Astrocyte (in vitro differentiated cells and primary cell): ENCODE results near the gene GAS6. TPM values are rescaled to one million over a fixed set of nuclear protein-coding genes. Genes with fewer than 3 reads are reported as not detected.

ENCODE experiments used
- DNase-seq: peaks from one replicate; pipeline ENCODE4 v3.0.0-alpha.2; 2010; ENCODE audit warnings: low read depth
- FAIRE-seq: peaks from 2 replicates; lab custom pipeline; 2011; peaks lifted over from hg19 to GRCh38; lab: Jason Lieb, UNC
- H2AFZ ChIP-seq: 2 replicates; pipeline ENCODE4 v1.6.0; 2012; ENCODE audit warnings: low read depth, low read length, inconsistent platforms
- H3K27ac ChIP-seq: 2 replicates; pipeline ENCODE4 v1.5.1; 2011; ENCODE audit warnings: low read depth, low read length, inconsistent platforms
- H3K27me3 ChIP-seq: 2 replicates; pipeline ENCODE4 v1.6.0; 2011; ENCODE audit warnings: low read length, inconsistent platforms; ENCODE audit not compliant: insufficient read depth
- H3K36me3 ChIP-seq: 2 replicates; pipeline ENCODE4 v1.5.1; 2011; ENCODE audit warnings: low read length, inconsistent platforms; ENCODE audit not compliant: insufficient read depth
- H3K4me1 ChIP-seq: 2 replicates; pipeline ENCODE4 v1.5.1; 2011; ENCODE audit warnings: low read length, inconsistent platforms; ENCODE audit not compliant: insufficient read depth
- H3K4me2 ChIP-seq: 2 replicates; pipeline ENCODE4 v1.6.0; 2012; ENCODE audit warnings: low read length, inconsistent platforms
- H3K4me3 ChIP-seq: 2 replicates; pipeline ENCODE4 v1.5.1; 2011; ENCODE audit warnings: low read depth, mild to moderate bottlenecking, low read length, inconsistent platforms; ENCODE audit not compliant: insufficient read depth
- H3K79me2 ChIP-seq: 2 replicates; pipeline ENCODE4 v1.6.0; 2012; ENCODE audit warnings: mild to moderate bottlenecking, low read length, inconsistent platforms; ENCODE audit not compliant: insufficient read depth
- H3K9ac ChIP-seq: 2 replicates; pipeline ENCODE4 v1.6.0; 2012; ENCODE audit warnings: mild to moderate bottlenecking, low read length, inconsistent platforms
- H3K9me3 ChIP-seq: 2 replicates; pipeline ENCODE4 v1.5.1; 2012; ENCODE audit warnings: low read depth, mild to moderate bottlenecking, low read length, inconsistent platforms; ENCODE audit not compliant: insufficient read depth
- H4K20me1 ChIP-seq: 2 replicates; pipeline ENCODE4 v1.6.0; 2012; ENCODE audit warnings: low read length, inconsistent platforms; ENCODE audit not compliant: insufficient read depth
- H3K27ac Mint-ChIP-seq: one replicate; pipeline ENCODE4 v1.8.0; 2021; ENCODE audit warnings: mild to moderate bottlenecking, mixed read lengths; ENCODE audit not compliant: unreplicated experiment
- H3K27me3 Mint-ChIP-seq: one replicate; pipeline ENCODE4 v1.8.0; 2021; ENCODE audit warnings: low read depth, mixed read lengths; ENCODE audit not compliant: unreplicated experiment
- H3K36me3 Mint-ChIP-seq: one replicate; pipeline ENCODE4 v1.8.0; 2021; ENCODE audit warnings: low read depth, mixed read lengths; ENCODE audit not compliant: unreplicated experiment
- H3K4me1 Mint-ChIP-seq: one replicate; pipeline ENCODE4 v1.8.0; 2021; ENCODE audit warnings: low read depth, mixed read lengths; ENCODE audit not compliant: unreplicated experiment
- H3K4me3 Mint-ChIP-seq: one replicate; pipeline ENCODE4 v1.8.0; 2021; ENCODE audit warnings: mild to moderate bottlenecking, moderate library complexity, mixed read lengths; ENCODE audit not compliant: unreplicated experiment
- H3K9me3 Mint-ChIP-seq: one replicate; pipeline ENCODE4 v1.8.0; 2021; ENCODE audit warnings: mild to moderate bottlenecking, mixed read lengths; ENCODE audit not compliant: unreplicated experiment
- EZH2 ChIP-seq: IDR thresholded peaks from 2 replicates; pipeline ENCODE4 v1.6.1; 2012; ENCODE audit warnings: mild to moderate bottlenecking, low read length, inconsistent platforms; ENCODE audit not compliant: insufficient read depth
- total RNA-seq: library from RNA; stranded (reverse); gene quantifications from 2 replicates; pipeline ENCODE4 v1.2.1, GENCODE V29; 2021
- TF ChIP-seq, protein P1 (sequence below): IDR thresholded peaks from 2 replicates; pipeline ENCODE4 v1.5.1; 2011; ENCODE audit warnings: low read depth, mild to moderate bottlenecking, inconsistent platforms, low read length, moderate library complexity; ENCODE audit not compliant: insufficient read depth

GAS6 gene
- total RNA-seq, 1 donor from 2014 or later = 287 TPM

GRCh38 chr13:113811081-113811928 lies 52.6 kb downstream of the GAS6 start:
- H3K27ac ChIP-seq = no peak overlapping the region
- H2AFZ ChIP-seq = no peak overlapping the region
- DNase-seq (no peak), FAIRE-seq (no peak)
- H3K4me3 Mint-ChIP-seq = no peak overlapping the region
- H4K20me1 ChIP-seq = no peaks in the 10 kb centered on the region
- peaks cover 14% of the 10 kb centered on the region for H3K36me3 Mint-ChIP-seq
- H3K27ac Mint-ChIP-seq = no peak overlapping the region
- H3K36me3 ChIP-seq = no peaks in the 10 kb centered on the region
- peaks cover 16% of the 10 kb centered on the region for H3K4me1 ChIP-seq
- peaks cover 19% of the 10 kb centered on the region for H3K4me1 Mint-ChIP-seq
- H3K27me3 ChIP-seq = no peaks in the 10 kb centered on the region
- H3K27me3 Mint-ChIP-seq = peaks cover 4% of the 10 kb centered on the region
- H3K9me3 Mint-ChIP-seq = peaks cover 7% of the 10 kb centered on the region
- TF ChIP-seq, protein P1, sequence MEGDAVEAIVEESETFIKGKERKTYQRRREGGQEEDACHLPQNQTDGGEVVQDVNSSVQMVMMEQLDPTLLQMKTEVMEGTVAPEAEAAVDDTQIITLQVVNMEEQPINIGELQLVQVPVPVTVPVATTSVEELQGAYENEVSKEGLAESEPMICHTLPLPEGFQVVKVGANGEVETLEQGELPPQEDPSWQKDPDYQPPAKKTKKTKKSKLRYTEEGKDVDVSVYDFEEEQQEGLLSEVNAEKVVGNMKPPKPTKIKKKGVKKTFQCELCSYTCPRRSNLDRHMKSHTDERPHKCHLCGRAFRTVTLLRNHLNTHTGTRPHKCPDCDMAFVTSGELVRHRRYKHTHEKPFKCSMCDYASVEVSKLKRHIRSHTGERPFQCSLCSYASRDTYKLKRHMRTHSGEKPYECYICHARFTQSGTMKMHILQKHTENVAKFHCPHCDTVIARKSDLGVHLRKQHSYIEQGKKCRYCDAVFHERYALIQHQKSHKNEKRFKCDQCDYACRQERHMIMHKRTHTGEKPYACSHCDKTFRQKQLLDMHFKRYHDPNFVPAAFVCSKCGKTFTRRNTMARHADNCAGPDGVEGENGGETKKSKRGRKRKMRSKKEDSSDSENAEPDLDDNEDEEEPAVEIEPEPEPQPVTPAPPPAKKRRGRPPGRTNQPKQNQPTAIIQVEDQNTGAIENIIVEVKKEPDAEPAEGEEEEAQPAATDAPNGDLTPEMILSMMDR = no peak
- no peak for TF ChIP-seq EZH2
- no peaks in the 10 kb centered on the region for H3K79me2 ChIP-seq
- no peak overlapping the region for H3K9ac ChIP-seq
- peaks cover 17% of the 10 kb centered on the region for H3K9me3 ChIP-seq
- no peak overlapping the region for H3K4me3 ChIP-seq
- no peak overlapping the region for H3K4me2 ChIP-seq

GRCh38 chr13:113810640-113811039 lies 53.2 kb downstream of the GAS6 start:
- Histone ChIP-seq H3K9ac (no peak overlapping the region), H3K79me2 (no peaks in the 10 kb centered on the region), H3K9me3 (peaks cover 17% of the 10 kb centered on the region), H3K27me3 (no peaks in the 10 kb centered on the region), H3K36me3 (no peaks in the 10 kb centered on the region), H3K4me1 (peaks cover 13% of the 10 kb centered on the region), H2AFZ (no peak overlapping the region), H3K4me3 (no peak overlapping the region), H3K4me2 (no peak overlapping the region), H3K27ac (no peak overlapping the region), H4K20me1 (no peaks in the 10 kb centered on the region)
- Mint-ChIP-seq H3K4me3 (no peak overlapping the region), H3K36me3 (peaks cover 7% of the 10 kb centered on the region), H3K4me1 (peaks cover 12% of the 10 kb centered on the region), H3K27me3 (peaks cover 5% of the 10 kb centered on the region), H3K9me3 (peaks cover 5% of the 10 kb centered on the region), H3K27ac (no peak overlapping the region)
- TF ChIP-seq, protein P1 = no peak
- no peak for TF ChIP-seq EZH2
- DNase-seq (no peak), FAIRE-seq (no peak)

DNA sequence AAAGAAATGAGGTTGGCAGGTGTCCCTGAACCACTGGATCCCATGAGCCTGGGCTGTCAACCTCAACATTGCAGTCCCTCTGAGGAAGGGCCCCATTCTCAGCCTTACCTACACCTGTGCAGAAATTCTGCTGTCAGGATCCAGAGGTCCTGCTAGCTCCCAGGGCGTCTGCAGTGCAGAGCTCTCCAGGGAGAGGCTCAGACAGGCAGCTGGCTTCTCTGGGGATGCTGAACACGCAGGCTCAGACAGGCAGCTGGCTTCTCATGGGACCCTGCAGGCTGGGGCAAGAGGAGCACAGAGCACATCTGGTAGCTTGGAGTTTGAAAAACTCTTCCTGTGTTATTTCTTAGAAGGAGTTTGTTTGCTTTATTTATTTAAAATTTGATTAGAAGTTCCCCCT lies 53.9 kb downstream of the GAS6 start:
- H3K79me2 ChIP-seq = no peaks in the 10 kb centered on the region
- no peak overlapping the region for H2AFZ ChIP-seq
- H3K36me3 ChIP-seq = no peaks in the 10 kb centered on the region
- no peak overlapping the region for H3K4me3 ChIP-seq
- Mint-ChIP-seq H3K4me3 (no peak overlapping the region), H3K27me3 (peaks cover 5% of the 10 kb centered on the region), H3K27ac (no peak overlapping the region), H3K9me3 (peaks cover 5% of the 10 kb centered on the region), H3K36me3 (peaks cover 2% of the 10 kb centered on the region), H3K4me1 (peaks cover 8% of the 10 kb centered on the region)
- TF ChIP-seq EZH2 = no peak
- TF ChIP-seq, protein P1 = no peak
- no peak overlapping the region for H3K4me2 ChIP-seq
- no peaks in the 10 kb centered on the region for H3K27me3 ChIP-seq
- H3K27ac ChIP-seq = no peak overlapping the region
- DNase-seq (no peak), FAIRE-seq (no peak)
- H4K20me1 ChIP-seq = no peaks in the 10 kb centered on the region
- peaks cover 13% of the 10 kb centered on the region for H3K4me1 ChIP-seq
- H3K9me3 ChIP-seq = peaks cover 17% of the 10 kb centered on the region
- no peak overlapping the region for H3K9ac ChIP-seq
